Activated CD4-positive, alpha-beta T cell treated with anti-CD3 and anti-CD28 coated beads, Interleukin-2, amount 10 ng/mL, durations not matched to agents 7 days and 5 days (primary cell): ENCODE data around the gene LRRC27. TPM values are rescaled to one million over a fixed set of nuclear protein-coding genes. Genes with fewer than 3 reads are reported as not detected.
"Not testable (repeated sequence)": the region's sequence is repeated elsewhere in the genome, so short reads cannot be mapped to it uniquely, and the experiment has no call there.

Source experiments
- CTCF ChIA-PET: fragments of 350-600 bp; sonication (Branson Sonifier 250); formaldehyde crosslinking; loops from one replicate; lab custom pipeline; 2021; ENCODE audit warnings: antibody characterized with exemption; lab: Charles Lee
- POLR2A ChIA-PET: fragments of 350-600 bp; sonication (Branson Sonifier 250); formaldehyde crosslinking; loops from one replicate; lab custom pipeline; 2021; ENCODE audit warnings: antibody characterized with exemption; lab: Charles Lee
- DNase-seq: peaks from one replicate; pipeline ENCODE4 v3.0.0-alpha.2; 2020
- H3K27ac Mint-ChIP-seq: one replicate; pipeline ENCODE4 v1.8.0; 2021; ENCODE audit warnings: mild to moderate bottlenecking, moderate library complexity, mixed read lengths
- H3K27me3 Mint-ChIP-seq: one replicate; pipeline ENCODE4 v1.8.0; 2021; ENCODE audit warnings: mixed read lengths
- H3K36me3 Mint-ChIP-seq: one replicate; pipeline ENCODE4 v1.8.0; 2021; ENCODE audit warnings: low read depth, mixed read lengths
- H3K4me1 Mint-ChIP-seq: one replicate; pipeline ENCODE4 v1.8.0; 2021; ENCODE audit warnings: mixed read lengths
- H3K4me3 Mint-ChIP-seq: one replicate; pipeline ENCODE4 v1.8.0; 2021; ENCODE audit warnings: mild to moderate bottlenecking, moderate library complexity, mixed read lengths
- H3K9me3 Mint-ChIP-seq: one replicate; pipeline ENCODE4 v1.8.0; 2021; ENCODE audit warnings: mixed read lengths
- total RNA-seq, 2 experiments: library from RNA; stranded (reverse); gene quantifications; one replicate each; pipeline ENCODE4 v1.2.3, GENCODE V29; 2021

LRRC27 gene
- total RNA-seq, 2 experiments from 2014 or later, result 4.4 to 6.1 TPM

DNA sequence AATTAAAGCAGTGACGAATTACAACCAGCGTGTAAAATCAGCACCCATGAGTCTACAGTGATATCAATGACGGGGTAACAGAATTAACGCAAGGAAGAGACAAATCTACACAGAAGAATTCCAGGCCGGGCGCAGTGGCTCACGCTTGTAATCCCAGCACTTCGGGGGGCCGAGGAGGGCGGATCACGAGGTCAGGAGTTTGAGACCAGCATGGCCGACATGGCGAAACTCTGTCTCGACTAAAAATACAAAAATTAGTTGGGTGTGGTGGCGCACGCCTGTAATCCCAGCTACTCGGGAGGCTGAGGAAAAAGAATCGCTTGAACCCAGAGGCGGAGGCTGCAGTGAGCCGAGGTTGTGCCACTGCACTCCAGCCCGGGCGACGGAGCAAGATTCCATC, 36.5 kb upstream of the LRRC27 start:
- CTCF ChIA-PET, H3K4me1 Mint-ChIP-seq, H3K36me3 Mint-ChIP-seq, H3K27ac Mint-ChIP-seq, H3K9me3 Mint-ChIP-seq, H3K4me3 Mint-ChIP-seq, DNase-seq, POLR2A ChIA-PET, H3K27me3 Mint-ChIP-seq: not testable (repeated sequence)

DNA sequence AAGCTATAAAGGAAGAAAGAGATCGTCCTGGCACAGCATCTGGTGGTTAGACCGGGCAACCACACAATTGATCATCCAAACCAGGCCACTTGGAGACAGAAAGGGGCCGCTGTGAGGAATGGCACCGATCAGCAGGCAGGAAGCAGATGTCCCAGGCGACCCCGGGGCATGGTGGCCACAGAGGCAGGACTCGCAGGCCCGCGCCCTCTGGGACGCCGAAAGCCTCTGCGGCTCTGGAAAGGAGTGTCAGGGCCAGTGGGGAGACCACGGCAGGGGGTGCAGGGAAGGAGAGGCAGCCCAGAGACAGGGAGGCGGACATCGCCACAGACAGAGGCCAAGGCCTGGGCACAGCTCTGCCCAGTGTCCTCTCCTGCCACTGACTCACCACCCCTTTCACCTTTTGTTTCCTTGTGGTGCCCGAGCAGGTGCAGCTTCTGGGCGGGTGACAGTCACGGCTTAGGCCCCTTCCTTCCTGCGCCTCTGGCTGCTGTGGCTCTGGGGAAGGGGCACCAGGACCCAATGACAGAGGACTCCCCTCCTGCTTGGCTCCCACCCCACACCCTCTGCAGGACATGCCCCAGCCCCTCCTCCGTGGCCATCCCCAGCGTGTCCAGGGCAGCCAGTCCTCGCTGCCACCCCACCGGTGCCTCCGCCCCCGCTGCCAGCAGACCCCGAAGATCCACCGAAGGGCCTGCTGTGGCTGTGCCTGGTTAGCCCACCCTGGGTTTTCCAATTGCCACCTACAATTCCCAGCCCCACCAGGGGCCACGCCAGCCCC, 35.1 kb upstream of the LRRC27 start:
- no peaks in the 10 kb centered on the region for H3K9me3 Mint-ChIP-seq
- DNase-seq, result no peak
- peaks cover 9% of the 10 kb centered on the region for H3K4me1 Mint-ChIP-seq
- H3K27me3 Mint-ChIP-seq, result no peaks in the 10 kb centered on the region
- H3K4me3 Mint-ChIP-seq, result no peak overlapping the region
- ChIA-PET CTCF (no interaction called here), POLR2A (no interaction called here)
- no peaks in the 10 kb centered on the region for H3K36me3 Mint-ChIP-seq
- H3K27ac Mint-ChIP-seq, result no peak overlapping the region

DNA sequence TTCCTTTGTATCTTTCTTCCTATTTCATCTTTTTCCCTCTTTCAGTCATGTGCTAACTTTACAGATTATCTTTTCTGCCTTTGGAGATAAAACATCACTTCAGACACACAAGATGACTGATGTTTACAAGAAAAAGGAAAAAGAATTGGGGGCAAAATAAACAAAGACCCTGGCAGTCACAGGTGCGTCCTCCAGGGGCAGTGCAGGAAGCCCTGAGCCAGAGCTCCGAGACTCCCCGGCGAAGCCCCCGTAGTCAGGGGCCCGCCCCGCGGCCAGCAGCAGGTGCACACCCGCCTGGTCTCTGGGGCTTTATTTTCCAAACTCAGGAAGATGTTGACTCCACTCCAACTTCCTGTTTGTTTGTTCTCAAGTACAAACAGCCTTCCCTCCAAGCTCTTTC, 34.5 kb upstream of the LRRC27 start:
- Mint-ChIP-seq H3K9me3 (no peaks in the 10 kb centered on the region), H3K27me3 (no peaks in the 10 kb centered on the region)
- CTCF ChIA-PET, result interaction anchor here (1.8 kb wide), 1 partner anchor 17 kb away, joined by 6 read pairs; no protein-coding TSS in a partner anchor

DNA sequence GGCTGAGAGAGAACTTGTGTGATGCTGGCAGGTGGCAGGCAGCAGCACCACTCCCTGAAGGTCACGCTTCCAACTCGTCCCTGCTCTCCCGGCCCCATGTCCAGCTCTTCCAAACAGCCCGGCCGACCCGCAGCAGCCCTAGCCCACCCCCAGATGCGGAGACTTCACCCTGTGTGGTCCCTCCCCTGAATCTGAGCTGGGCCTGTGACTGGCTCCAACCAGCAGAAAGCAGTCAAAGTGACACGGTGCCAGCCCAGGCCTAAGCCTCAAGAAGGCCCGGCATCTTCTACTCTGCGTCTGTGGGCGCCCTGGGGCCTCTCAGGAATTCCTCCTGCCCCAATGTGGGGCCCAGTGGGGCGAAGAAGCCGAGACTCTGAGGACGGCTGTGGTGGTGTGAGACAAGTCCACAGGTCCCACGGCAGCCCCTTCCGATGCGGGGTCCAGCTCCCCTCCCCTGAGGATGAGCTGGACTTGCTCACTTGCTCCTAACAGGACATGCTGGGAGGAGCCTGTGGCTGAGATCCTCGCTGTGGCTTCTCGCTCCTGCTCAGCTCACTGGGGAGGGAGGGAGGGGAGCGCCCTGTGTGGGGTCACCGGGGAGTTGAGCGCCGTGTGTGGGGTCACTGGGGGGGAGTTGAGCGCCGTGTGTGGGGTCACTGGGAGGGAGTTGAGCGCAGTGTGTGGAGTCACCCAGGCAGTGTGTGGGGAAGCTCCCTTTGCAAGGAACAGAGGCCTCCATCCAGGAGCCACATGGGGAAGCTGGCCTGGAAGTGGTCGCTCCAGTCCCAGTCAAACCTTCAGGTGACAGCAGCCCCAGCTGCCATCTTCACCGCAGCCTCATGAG, 33.7 kb upstream of the LRRC27 start:
- Mint-ChIP-seq H3K27ac (peak overlapping the region; percentile 9), H3K27me3 (no peaks in the 10 kb centered on the region), H3K36me3 (no peaks in the 10 kb centered on the region), H3K9me3 (no peaks in the 10 kb centered on the region), H3K4me3 (no peak overlapping the region), H3K4me1 (peaks cover 9% of the 10 kb centered on the region)
- no peak for DNase-seq
- CTCF ChIA-PET, result interaction anchor here (1.3 to 1.8 kb wide), 2 partner anchors 9 to 17 kb away, joined by 3 to 6 read pairs; no protein-coding TSS in a partner anchor
- POLR2A ChIA-PET, result no interaction called here

More for the DNA sequence above, 34.5 kb upstream of the LRRC27 start:
- no peak for DNase-seq
- Mint-ChIP-seq H3K36me3 (no peaks in the 10 kb centered on the region), H3K4me3 (no peak overlapping the region), H3K27ac (no peak overlapping the region), H3K4me1 (peaks cover 9% of the 10 kb centered on the region)
- POLR2A ChIA-PET, result no interaction called here

DNA sequence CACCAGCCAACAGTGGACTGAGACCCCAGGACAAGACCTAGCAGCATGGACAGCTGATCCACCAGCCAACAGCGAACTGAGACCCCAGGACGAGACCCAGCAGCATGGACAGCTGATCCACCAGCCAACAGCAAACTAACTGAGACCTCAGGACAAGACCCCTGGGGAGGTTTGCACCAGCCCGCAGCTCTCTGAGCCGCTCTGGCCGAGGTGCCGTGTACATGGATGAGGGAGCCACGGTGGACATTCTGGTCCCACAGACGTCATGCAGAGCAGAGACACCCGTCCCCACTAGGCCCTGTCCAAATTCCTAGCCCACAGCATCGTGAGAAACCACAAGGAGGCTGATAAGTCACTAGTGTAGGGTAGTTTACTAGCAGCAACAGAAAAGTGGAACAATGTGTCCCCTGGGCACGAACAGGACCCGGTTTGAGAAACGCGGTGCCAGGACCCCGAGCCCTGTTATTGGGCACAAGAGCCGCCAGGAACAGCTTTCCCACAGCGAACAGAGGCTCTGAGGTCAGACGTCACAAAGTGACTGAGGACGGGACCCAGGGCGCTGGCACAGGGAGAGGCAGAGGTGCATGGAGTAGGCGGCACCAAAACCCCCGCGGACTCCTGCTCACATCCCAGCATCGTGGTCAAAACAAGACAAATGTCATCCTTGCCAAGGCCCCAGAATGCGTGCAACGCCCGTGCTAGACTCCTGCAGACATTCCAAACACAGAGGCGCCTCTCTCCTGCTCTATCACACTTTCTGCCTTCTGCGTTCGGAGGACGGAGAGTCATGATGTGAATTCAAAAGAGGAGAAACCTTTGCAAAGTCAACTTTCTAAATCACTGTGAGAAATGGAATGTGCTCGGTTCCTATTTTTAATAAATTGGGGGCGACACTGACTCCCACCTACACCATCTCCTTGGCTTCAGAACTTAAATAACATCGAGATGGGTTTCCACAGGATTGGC, 32.3 kb upstream of the LRRC27 start:
- DNase-seq, result no peak
- Mint-ChIP-seq H3K4me1 (peaks cover 9% of the 10 kb centered on the region), H3K27me3 (peaks cover 2% of the 10 kb centered on the region), H3K4me3 (no peak overlapping the region), H3K9me3 (no peaks in the 10 kb centered on the region), H3K27ac (no peak overlapping the region), H3K36me3 (no peaks in the 10 kb centered on the region)
- ChIA-PET CTCF (interaction anchor here (0.5 to 1.8 kb wide), 3 partner anchors 10 to 319 kb away, joined by 3 to 6 read pairs (median 5); no protein-coding TSS in a partner anchor), POLR2A (no interaction called here)

DNA sequence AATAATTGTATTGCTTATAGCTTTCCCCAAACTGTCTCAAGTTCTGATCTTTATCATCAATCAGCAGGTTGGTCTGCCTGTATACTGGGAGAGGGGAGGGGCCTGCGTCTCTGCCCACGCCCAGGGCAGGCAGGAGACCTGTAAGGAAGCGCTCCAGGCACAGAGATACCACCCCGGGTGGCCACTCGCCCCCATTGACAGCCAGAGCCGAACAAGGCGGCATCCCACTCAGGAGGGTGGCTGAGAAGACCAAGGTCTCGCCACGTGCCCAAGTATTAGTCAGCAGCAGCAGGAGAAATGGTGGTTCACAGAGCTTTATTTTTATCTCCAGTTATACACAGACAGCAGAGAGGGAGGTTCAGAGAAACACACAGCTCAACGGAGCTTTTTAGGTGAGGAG, 31.4 kb upstream of the LRRC27 start:
- Mint-ChIP-seq H3K4me3 (no peak overlapping the region), H3K9me3 (no peaks in the 10 kb centered on the region), H3K27ac (no peak overlapping the region), H3K4me1 (peaks cover 9% of the 10 kb centered on the region), H3K27me3 (peaks cover 3% of the 10 kb centered on the region), H3K36me3 (no peaks in the 10 kb centered on the region)
- no peak for DNase-seq
- ChIA-PET CTCF (interaction anchor here (0.7 kb wide), 1 partner anchor 12 kb away, joined by 3 read pairs; no protein-coding TSS in a partner anchor), POLR2A (no interaction called here)

DNA sequence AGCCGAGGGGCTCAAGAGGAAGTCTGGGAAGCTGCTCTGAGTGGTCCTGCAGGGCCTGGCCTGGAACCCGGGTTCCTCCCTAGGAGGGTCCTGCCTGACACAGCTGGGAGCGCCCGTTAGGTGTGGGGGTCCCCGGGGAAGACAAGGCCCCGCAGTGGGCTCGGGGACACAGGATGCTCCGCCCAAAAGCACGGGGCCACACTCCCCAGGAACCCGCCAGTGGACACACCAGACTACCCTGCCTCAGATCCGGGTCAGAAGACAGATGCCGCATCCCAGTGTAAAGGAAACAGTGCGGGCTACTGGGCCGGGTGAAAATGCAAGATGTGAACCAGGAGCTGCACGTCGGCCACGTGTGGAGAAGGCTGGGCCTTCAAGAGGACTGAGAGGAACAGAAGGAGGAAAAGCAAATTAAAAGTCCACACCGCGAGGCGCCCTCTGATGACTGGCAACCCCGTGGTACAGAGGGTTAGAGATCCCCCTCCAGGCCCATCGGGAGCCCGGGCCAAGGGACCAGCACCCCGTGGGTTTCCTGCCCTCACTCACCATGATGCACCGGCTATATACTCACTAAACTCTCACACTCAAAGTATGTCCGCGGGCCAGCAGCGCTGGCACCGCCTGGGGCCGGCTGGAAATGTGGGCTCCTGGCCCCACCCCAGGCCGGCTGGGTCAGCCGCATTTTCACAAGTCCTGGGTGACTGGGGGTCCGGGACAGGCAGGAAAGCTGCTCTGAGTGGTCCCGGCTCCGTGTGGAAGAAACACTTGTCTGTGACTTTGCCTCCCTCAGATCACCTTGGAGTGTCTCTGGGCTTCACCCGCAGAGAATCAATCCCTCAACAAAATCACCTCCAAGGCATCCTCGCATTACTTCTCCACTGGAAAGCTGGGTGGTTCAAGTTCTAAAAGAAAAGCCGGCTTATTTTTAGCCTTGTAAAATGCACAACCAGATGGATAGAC, 30.3 kb upstream of the LRRC27 start:
- DNase-seq, result no peak
- Mint-ChIP-seq H3K36me3 (no peaks in the 10 kb centered on the region), H3K27me3 (peaks cover 13% of the 10 kb centered on the region), H3K9me3 (no peaks in the 10 kb centered on the region), H3K27ac (no peak overlapping the region), H3K4me1 (peaks cover 12% of the 10 kb centered on the region), H3K4me3 (no peak overlapping the region)
- ChIA-PET CTCF (interaction anchor here (0.7 kb wide), 1 partner anchor 13 kb away, joined by 3 read pairs; no protein-coding TSS in a partner anchor), POLR2A (no interaction called here)

DNA sequence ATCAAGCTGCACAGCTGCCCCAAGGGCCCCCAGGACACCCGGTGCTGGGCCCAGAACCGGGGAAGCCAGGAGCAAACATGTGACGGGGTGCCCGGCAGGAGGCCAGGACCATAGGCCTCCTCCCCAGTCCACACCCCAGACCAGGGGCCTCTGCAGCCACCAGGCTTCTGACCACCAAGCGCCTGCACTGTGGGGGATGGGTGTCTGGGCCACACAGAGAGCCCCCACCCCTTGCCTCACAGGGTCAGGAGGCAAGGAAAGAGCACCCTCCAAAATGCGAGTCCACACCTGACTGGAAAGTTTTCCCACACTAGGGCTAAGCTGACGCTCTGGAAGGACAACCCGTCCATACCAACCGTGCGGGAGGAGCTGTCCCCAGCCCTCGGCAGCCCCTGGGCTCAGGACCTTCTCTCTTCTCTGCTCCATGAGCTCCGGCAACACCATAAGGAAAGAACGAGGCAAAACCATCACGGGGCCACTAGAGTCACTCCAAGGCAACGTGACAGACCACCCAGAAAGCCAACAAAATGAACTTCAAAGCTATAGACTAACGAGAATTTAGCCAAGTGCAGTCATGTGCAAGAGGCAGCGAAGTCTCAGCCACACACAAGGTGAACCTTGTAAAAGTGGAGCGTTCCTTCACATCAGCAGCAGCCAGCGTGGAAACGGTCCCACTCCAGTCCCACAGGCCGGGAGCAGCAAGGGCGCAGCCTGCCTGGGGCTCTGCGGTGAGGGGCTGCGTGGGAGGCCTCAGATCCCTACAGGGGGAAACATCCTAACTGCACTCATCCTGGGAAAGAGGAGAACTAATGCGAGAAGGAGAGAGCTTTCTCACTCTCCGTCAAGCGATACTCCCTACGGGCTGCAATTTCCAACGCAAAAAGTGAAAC, 29.3 kb upstream of the LRRC27 start:
- Mint-ChIP-seq H3K4me3 (no peak overlapping the region), H3K27ac (no peak overlapping the region), H3K4me1 (peaks cover 10% of the 10 kb centered on the region), H3K9me3 (no peaks in the 10 kb centered on the region), H3K27me3 (peaks cover 17% of the 10 kb centered on the region), H3K36me3 (no peaks in the 10 kb centered on the region)
- ChIA-PET POLR2A (no interaction called here), CTCF (interaction anchor here (0.9 to 1.0 kb wide), 2 partner anchors 22 to 35 kb away, joined by 3 read pairs; no protein-coding TSS in a partner anchor)
- DNase-seq, result no peak

DNA sequence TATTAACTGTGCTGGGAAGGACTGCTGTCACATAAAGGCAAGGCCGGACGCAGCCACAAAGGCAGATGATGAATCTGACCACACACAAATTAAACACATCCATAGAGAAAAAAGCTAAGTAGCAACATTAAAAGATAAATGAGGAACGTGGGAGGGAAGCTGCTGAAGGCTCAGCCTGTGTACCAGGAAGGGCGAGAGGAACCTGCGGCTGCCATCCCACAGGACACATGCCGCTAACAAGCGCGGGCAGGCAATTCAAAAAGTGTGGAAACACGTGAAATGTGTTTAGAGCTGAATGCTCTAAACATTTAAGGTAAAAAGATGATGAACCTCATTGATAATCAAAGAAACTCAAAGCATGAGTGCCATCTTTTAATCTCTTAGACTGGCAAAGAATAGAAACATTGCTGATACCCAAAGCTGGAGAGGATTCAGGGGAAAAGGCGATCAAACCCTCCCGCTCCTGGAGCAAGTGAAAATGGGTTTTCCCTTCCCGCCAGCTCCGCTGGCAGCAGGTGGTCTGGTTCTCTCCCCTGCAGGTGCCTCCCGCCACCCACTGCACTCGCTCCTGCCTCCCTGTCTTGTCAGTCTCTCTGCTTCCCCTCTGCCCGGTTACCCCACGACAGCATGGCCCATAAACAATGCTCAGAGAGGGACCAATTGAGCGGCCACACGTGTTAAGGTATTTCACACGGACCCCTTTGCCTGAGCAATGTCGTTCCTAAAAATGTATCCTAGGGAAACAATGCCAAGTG, 28.5 kb upstream of the LRRC27 start:
- peaks cover 17% of the 10 kb centered on the region for H3K27me3 Mint-ChIP-seq
- ChIA-PET CTCF (interaction anchor here (0.9 to 1.0 kb wide), 2 partner anchors 21 to 36 kb away, joined by 3 read pairs; no protein-coding TSS in a partner anchor), POLR2A (no interaction called here)
- H3K9me3 Mint-ChIP-seq, result no peaks in the 10 kb centered on the region
- H3K4me3 Mint-ChIP-seq, result no peak overlapping the region
- no peak for DNase-seq
- H3K27ac Mint-ChIP-seq, result no peak overlapping the region
- peaks cover 6% of the 10 kb centered on the region for H3K4me1 Mint-ChIP-seq
- H3K36me3 Mint-ChIP-seq, result no peaks in the 10 kb centered on the region

DNA sequence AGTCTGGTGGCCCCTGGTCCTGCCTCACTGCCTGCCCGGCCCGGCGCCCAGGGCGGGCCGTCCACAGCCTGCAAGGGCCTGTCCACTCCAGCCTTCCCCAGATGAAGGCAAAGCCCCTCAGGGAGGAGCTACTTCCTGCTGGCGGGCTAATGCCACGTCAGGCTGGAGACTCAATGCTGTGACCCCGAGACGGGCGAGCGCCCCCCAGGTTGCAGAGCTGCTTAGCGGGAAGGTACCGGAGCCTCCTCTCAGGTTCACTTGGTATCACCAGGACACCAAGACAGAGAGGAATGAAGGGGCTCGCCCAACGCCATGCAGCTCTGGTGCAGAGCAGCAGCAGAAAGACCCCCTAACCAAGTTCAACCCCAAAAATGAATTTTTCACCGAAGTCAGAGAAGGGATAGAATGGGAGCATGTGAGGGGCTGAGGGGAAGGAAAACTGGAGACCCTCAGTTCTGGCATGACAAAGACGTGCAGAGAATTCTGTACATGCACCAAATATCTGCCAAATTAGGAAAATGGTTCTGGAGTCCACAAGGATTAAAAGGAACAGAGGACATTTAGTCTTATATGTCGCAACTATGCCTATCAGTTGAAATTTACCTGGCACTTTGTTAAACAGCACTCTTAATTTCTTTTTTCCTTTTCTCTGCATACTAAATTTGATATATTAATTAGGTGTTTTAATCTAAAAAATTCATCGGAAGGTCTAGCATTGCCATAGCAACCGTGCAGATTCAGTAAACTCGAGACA, 27.1 kb upstream of the LRRC27 start:
- H3K27ac Mint-ChIP-seq, result no peak overlapping the region
- ChIA-PET POLR2A (no interaction called here), CTCF (no interaction called here)
- H3K27me3 Mint-ChIP-seq, result peaks cover 26% of the 10 kb centered on the region
- H3K9me3 Mint-ChIP-seq, result no peaks in the 10 kb centered on the region
- no peak for DNase-seq
- no peaks in the 10 kb centered on the region for H3K36me3 Mint-ChIP-seq
- no peak overlapping the region for H3K4me3 Mint-ChIP-seq
- H3K4me1 Mint-ChIP-seq, result peaks cover 15% of the 10 kb centered on the region
